Nasal cavity respiratory epithelium epithelial cell of viscerocranial mucosa (primary cell): Measurements from ENCODE around the gene GMPS. TPM values are rescaled to one million over a fixed set of nuclear protein-coding genes. Genes with fewer than 3 reads are reported as not detected.

ENCODE experiments used
- total RNA-seq: library from RNA; depleted of rRNA; stranded (reverse); fragments of >200 nt; gene quantifications from 2 replicates; pipeline ENCODE4 v1.2.3, GENCODE V29; 2014

The GMPS gene
- 28.0 and 54.5 TPM in 2 replicates for total RNA-seq

GRCh38 chr3:155870133-155870944, at the start of gene GMPS:
Gene GMPS, plus strand, starts transcription at chr3:155870650. Its CDS starts 221 bp downstream, at chr3:155870871.

GRCh38 chr3:155854141-155854940, 16.1 kb upstream of the GMPS start, which contains the start of gene SLC33A1:
Gene SLC33A1, minus strand, starts transcription at chr3:155854427. Its CDS starts 430 bp downstream, at chr3:155853997.

Other genes with a start within 250 kb of the GMPS start
- 0.14 and 0.34 TPM in 2 replicates for gene PLCH1, start 125.6 kb upstream of the GMPS start, total RNA-seq
- 1.9 and 3.8 TPM in 2 replicates for gene C3orf33, start 64.4 kb upstream of the GMPS start, total RNA-seq
- gene SLC33A1, start 16.2 kb upstream of the GMPS start, total RNA-seq = 59.7 and 81.7 TPM in 2 replicates
- gene KCNAB1, start 249.9 kb downstream of the GMPS start, total RNA-seq = under 0.01 and 0.85 TPM in 2 replicates